Heart left ventricle (tissue), 13 donors: Measurements from ENCODE around the gene THUMPD2.

Experiments used
- POLR2A ChIP-seq, 2 donors: fragments of 450-650 bp; IDR thresholded peaks; one replicate each; pipeline ENCODE4 v1.6.1; 2017; ENCODE audit warnings: antibody characterized with exemption in 2 of 2, mild to moderate bottlenecking in 2 of 2, moderate library complexity in 2 of 2
- TF ChIP-seq, protein P1 (sequence below), 12 donors: fragments of 200-600 bp; sonication (generic) in 4 of 12; IDR thresholded peaks; one replicate each; pipeline versions ENCODE4 v1.5.0 to v1.8.0; 2018 to 2022; ENCODE audit warnings: antibody characterized with exemption in 12 of 12, mild to moderate bottlenecking in 5 of 12
- donor health status: ischemic (EF 13 %, LVEDD 7.1; RV severe dilation, severe dysfunction).
- donor health status: DM: no; HTN: yes; CAD: no.
- donor health status: DM: no; HTN: no; CAD: no.
- donor health status: ischemic (EF 25% LVEDD 6.9; RV normal size, moderate dysfunction).
- donor health status: ischemic (EF 25% LVEDD 5.7; RV mildly dilated, moderate dysfunction).
- donor health status: ischemic (EF 35%, LVEDD 5.7; RV mildly dilated, moderate dysfunction).
- donor health status: nonischemic (EF 11% LVEDD 7.7; RV severe dilation, severe dysfunction).
- donor health status: DM: yes; HTN: yes; CAD: no.
- donor health status: PGD.
- donor health status: ischemic (EF 29% LVEDD 5.4; RV normal size, mild dysfunction).
- donor health status: nonischemic (EF 23%, LVEDD 6.1; RV moderate dilation, normal function).

DNA sequence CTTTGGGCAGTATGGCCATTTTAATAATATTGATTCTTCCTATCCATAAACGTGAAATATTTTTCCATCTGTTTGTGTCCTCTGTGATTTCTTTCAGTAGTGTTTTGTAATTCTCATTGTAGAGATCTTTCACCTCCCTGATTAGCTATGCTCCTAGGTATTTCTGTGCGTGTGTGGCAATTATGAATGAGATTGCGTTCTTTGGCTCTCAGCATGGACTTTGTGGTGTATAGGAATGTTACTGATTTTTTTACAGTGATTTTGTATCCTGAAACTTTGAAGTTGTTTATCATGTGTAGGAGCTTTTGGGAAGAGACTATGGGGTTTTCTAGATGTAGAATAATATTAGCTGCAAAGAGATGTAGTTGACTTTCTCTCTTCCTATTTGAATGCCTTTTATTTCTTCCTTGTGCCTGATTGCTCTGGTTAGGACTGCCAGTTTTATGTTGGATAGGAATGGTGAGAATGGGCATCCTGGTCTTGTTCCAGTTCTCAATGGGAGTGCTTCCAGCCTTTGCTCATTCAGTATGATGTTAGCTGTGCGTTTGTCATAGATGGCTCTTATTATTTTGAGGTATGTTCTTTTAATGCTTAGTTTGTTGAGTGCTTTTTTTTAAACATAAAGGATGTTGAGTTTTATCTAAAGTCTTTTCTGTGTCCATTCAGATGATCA, 27.0 kb upstream of the THUMPD2 start:
- TF ChIP-seq, protein P1, sequence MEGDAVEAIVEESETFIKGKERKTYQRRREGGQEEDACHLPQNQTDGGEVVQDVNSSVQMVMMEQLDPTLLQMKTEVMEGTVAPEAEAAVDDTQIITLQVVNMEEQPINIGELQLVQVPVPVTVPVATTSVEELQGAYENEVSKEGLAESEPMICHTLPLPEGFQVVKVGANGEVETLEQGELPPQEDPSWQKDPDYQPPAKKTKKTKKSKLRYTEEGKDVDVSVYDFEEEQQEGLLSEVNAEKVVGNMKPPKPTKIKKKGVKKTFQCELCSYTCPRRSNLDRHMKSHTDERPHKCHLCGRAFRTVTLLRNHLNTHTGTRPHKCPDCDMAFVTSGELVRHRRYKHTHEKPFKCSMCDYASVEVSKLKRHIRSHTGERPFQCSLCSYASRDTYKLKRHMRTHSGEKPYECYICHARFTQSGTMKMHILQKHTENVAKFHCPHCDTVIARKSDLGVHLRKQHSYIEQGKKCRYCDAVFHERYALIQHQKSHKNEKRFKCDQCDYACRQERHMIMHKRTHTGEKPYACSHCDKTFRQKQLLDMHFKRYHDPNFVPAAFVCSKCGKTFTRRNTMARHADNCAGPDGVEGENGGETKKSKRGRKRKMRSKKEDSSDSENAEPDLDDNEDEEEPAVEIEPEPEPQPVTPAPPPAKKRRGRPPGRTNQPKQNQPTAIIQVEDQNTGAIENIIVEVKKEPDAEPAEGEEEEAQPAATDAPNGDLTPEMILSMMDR (IDR thresholded peaks at IDR 0.05), result no peak
- no peak for TF ChIP-seq POLR2A (IDR thresholded peaks at IDR 0.05)
